MCF 10A (cell line): ENCODE data around the gene ITGB5. TPM values are rescaled to one million over a fixed set of nuclear protein-coding genes. Genes with fewer than 3 reads are reported as not detected.

Experiments used
- BruUV-seq: library from RNA; stranded (reverse); fragments of 400-500 nt; replicated peaks from 2 replicates; lab custom pipeline; 2021; lab: Mats Ljungman, UMichigan
- CTCF ChIA-PET: fragments of 300-600 bp; sonication (Branson Sonifier 250); formaldehyde crosslinking; extraction: SDS; loops from one replicate; lab custom pipeline; 2021; ENCODE audit warnings: antibody characterized with exemption, inconsistent platforms; lab: Yijun Ruan, JAX
- POLR2A ChIA-PET: fragments of 300-600, 350-650 bp; sonication (Branson Sonifier 250); formaldehyde crosslinking; extraction: SDS; loops from one replicate; lab custom pipeline; 2020; ENCODE audit warnings: antibody characterized with exemption, inconsistent platforms; lab: Yijun Ruan, JAX
- DNase-seq: peaks from one replicate; pipeline ENCODE4 v3.0.0-alpha.2; 2018; ENCODE audit not compliant: unreplicated experiment
- H3K27ac Mint-ChIP-seq: one replicate; pipeline ENCODE4 v1.8.0; 2022; ENCODE audit warnings: mild to moderate bottlenecking, low read depth, mixed read lengths; ENCODE audit not compliant: unreplicated experiment
- H3K27me3 Mint-ChIP-seq: one replicate; pipeline ENCODE4 v1.8.0; 2022; ENCODE audit warnings: mixed read lengths; ENCODE audit not compliant: insufficient read depth, unreplicated experiment
- H3K36me3 Mint-ChIP-seq: one replicate; pipeline ENCODE4 v1.8.0; 2022; ENCODE audit warnings: mild to moderate bottlenecking, moderate library complexity, mixed read lengths; ENCODE audit not compliant: insufficient read depth, unreplicated experiment
- H3K4me1 Mint-ChIP-seq: one replicate; pipeline ENCODE4 v1.8.0; 2022; ENCODE audit warnings: mixed read lengths; ENCODE audit not compliant: insufficient read depth, unreplicated experiment
- H3K4me3 Mint-ChIP-seq: one replicate; pipeline ENCODE4 v1.8.0; 2022; ENCODE audit warnings: mild to moderate bottlenecking, moderate library complexity, mixed read lengths; ENCODE audit not compliant: unreplicated experiment
- H3K9me3 Mint-ChIP-seq: one replicate; pipeline ENCODE4 v1.8.0; 2022; ENCODE audit warnings: mixed read lengths; ENCODE audit not compliant: unreplicated experiment
- CTCF ChIP-seq: fragments of 200-600 bp; IDR thresholded peaks from one replicate; pipeline ENCODE4 v1.8.0; 2022; ENCODE audit warnings: antibody characterized with exemption, mild to moderate bottlenecking; ENCODE audit not compliant: unreplicated experiment
- intact Hi-C: fragments of 100-400 bp; cut with micrococcal nuclease; formaldehyde crosslinking; loops from 2 replicates; pipeline ENCODE4 v1.14.1; 2022
- total RNA-seq: library from RNA; stranded (reverse); gene quantifications from 2 replicates; pipeline ENCODE4 v1.2.3, GENCODE V29; 2022

Gene ITGB5
- total RNA-seq, 1 experiment from 2014 or later = 101 TPM

GRCh38 chr3:124780761-124781475 lies 106.2 kb downstream of the ITGB5 start:
- intact Hi-C loops = no loop called here
- ChIA-PET CTCF (interaction anchor here (0.6 to 3.0 kb wide), 6 partner anchors 20 to 266 kb away, joined by 3 to 21 read pairs (median 3); no protein-coding TSS in a partner anchor), POLR2A (interaction anchor here (1.3 kb wide), 1 partner anchor 12 kb away, joined by 4 read pairs; no protein-coding TSS in a partner anchor)
- peaks cover 6% of the 10 kb centered on the region for H3K36me3 Mint-ChIP-seq
- no peaks in the 10 kb centered on the region for H3K9me3 Mint-ChIP-seq
- no peaks in the 10 kb centered on the region for H3K27me3 Mint-ChIP-seq
- DNase-seq = no peak
- H3K4me3 Mint-ChIP-seq = no peak overlapping the region
- no peak for TF ChIP-seq CTCF
- BruUV-seq = no TSS peak
- peak overlapping the region; percentile 42 for H3K27ac Mint-ChIP-seq
- H3K4me1 Mint-ChIP-seq = no peaks in the 10 kb centered on the region

- intact Hi-C loops = no loop called here
- BruUV-seq = no TSS peak
- peaks cover 6% of the 10 kb centered on the region for H3K36me3 Mint-ChIP-seq
- no peaks in the 10 kb centered on the region for H3K27me3 Mint-ChIP-seq
- H3K27ac Mint-ChIP-seq = peak overlapping the region; percentile 42
- H3K4me3 Mint-ChIP-seq = no peak overlapping the region
- ChIA-PET CTCF (interaction anchor here (0.6 to 3.0 kb wide), 7 partner anchors 10 to 628 kb away, joined by 3 to 21 read pairs (median 3); no protein-coding TSS in a partner anchor), POLR2A (interaction anchor here (1.3 kb wide), 1 partner anchor 13 kb away, joined by 4 read pairs; no protein-coding TSS in a partner anchor)
- no peaks in the 10 kb centered on the region for H3K9me3 Mint-ChIP-seq
- H3K4me1 Mint-ChIP-seq = peaks cover under 1% of the 10 kb centered on the region
- no peak for TF ChIP-seq CTCF
- DNase-seq = no peak
Measured at GRCh38 chr3:124780356-124780755, 106.8 kb downstream of the ITGB5 start.

GRCh38 chr3:124779751-124780191 lies 107.4 kb downstream of the ITGB5 start:
- TF ChIP-seq CTCF = no peak
- ChIA-PET CTCF (interaction anchor here (0.6 to 3.0 kb wide), 5 partner anchors 9 to 628 kb away, joined by 3 to 21 read pairs (median 4); no protein-coding TSS in a partner anchor), POLR2A (no interaction called here)
- intact Hi-C loops = no loop called here
- H3K9me3 Mint-ChIP-seq = no peaks in the 10 kb centered on the region
- H3K27ac Mint-ChIP-seq = no peak overlapping the region
- H3K27me3 Mint-ChIP-seq = no peaks in the 10 kb centered on the region
- no TSS peak for BruUV-seq
- H3K4me1 Mint-ChIP-seq = peaks cover 7% of the 10 kb centered on the region
- peaks cover 11% of the 10 kb centered on the region for H3K36me3 Mint-ChIP-seq
- no peak for DNase-seq
- H3K4me3 Mint-ChIP-seq = no peak overlapping the region

- Mint-ChIP-seq H3K4me3 (no peak overlapping the region), H3K9me3 (no peaks in the 10 kb centered on the region), H3K27me3 (no peaks in the 10 kb centered on the region), H3K4me1 (peaks cover 11% of the 10 kb centered on the region), H3K27ac (no peak overlapping the region), H3K36me3 (peaks cover 11% of the 10 kb centered on the region)
- ChIA-PET POLR2A (no interaction called here), CTCF (interaction anchor here (2.3 to 3.0 kb wide), 3 partner anchors 8 to 122 kb away, joined by 13 to 21 read pairs (median 15); no protein-coding TSS in a partner anchor)
- DNase-seq = no peak
- intact Hi-C loops = no loop called here
- TF ChIP-seq CTCF = no peak
- BruUV-seq = no TSS peak
Measured at GRCh38 chr3:124779116-124779515, 108.0 kb downstream of the ITGB5 start.
